NK-92 (cell line): ENCODE measurements around the gene RPH3AL.
"Not testable (repeated sequence)": the region's sequence is repeated elsewhere in the genome, so short reads cannot be mapped to it uniquely, and the experiment has no call there.

Experiments used
- DNase-seq: peaks from one replicate; lab custom pipeline; 2025; ENCODE audit not compliant: unreplicated experiment; lab: John Stamatoyannopoulos, UW

Gene RPH3AL

DNA sequence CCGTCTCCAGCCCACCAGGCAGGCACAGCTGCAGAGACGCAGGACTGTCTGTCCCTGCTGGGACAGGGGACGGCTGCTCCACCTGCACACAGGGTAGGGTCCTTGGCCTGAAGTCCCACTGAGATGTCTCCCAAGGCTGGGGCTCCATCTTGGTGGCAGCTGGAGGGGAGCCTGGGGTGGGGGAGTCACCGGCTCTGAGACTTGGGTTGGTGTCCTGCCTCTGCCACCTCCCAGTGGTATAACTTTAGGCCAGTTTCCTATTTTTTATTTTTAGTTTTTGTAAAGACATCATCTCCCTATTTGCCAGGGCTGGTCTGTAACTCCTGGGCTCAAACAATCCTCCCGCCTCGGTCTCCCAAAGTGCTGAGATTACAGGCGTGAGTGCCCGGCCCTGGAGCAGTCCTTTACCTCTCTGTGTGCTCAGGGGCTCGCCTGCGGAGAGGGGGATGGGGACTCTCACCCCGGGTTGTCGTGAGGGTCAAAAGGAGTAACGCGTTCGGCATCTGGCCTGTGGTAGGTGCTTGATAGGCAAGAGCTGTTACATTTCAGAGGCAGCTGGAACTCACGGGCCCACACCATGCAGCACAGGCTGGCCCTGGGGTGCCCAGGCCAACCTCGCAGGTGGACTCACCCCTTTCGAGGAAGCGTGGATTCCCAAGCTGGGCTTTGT is 124.5 kb downstream of the RPH3AL start:
- no peak for DNase-seq

DNA sequence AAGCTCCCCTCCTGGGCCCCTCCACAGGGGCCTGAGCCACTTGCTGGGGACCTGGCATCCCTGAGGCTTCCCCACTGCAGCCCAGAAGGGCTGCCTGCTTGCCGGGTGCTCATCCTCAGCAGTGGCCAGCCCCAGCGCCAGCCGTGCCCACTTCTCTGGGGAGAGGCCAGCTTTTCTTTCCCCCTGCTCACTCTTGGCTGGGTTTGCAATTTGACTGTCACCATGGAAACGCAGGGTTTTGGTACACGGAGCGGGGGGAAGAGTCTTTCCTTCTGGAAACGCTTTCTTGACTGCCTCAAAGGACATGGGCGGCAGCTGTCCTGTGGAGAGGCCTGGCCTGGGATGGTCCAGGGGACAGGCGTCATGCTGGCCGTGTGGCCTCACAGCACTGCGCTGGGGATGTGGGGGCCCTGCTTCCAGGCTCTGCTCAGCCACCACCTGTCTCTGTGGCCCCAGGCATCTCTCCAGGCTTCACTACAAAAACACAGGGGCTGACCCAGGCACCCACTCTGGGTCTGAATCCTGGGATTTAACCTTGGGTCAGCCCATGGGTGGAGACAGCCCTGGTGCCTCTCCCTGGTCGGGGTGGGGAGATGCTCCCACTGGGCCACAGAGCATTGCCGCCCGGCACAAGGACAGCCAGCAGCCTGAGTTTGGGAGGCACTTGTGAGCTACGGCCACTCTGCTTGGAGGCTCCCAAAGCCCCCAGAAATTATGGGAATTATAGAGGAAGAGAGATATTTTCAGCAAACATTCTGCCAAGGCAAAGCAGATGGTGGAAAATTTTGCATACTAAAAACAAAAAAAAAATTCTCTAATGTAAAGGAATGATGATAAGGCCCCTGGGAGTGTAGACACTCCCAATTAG is 125.3 kb downstream of the RPH3AL start:
- DNase-seq, result no peak

DNA sequence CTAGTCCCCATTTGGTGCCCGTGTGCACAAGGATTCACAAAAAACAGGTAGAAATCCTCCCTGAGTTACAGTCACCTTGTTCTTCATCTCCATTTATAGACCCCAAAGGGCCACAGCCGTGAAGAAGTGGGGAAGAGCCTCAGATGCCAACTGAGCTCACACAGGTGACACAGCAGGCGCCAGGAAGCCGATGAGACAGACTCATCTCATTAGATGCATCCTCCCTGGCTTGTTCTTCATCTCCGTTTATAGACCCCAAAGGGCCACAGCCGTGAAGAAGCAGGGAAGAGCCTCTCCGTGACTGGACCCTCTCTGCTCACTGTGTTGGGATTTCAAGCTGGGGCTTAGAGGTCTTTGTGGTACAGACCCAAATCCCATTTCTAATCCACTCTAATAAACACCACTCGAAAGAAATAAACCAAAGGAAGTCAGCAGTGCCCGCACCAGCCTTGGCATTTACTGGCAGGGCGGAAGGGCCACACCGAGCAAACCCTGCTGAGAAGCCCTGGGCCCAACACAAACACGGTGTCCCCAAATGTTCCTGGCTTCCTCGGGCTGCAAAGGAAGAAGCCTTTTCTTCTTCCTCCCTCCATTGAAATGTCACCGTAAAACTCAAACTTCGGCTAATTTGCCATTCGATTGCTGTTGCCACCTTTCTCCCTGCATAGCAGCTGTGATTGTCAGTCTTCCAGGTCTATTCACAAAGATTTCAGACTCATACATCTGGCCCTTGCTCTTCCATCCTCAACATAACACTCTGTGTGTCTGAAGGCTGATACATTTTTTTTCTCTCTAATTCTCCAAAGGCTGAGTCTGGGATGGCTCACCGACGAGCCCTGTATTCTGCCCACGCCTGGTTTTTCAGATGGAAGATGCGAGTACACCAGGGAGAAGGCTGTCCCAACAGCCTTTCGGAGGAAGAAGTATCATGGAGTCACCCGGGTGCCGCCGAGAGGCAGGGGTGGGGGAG is 126.2 kb downstream of the RPH3AL start:
- DNase-seq, result no peak

DNA sequence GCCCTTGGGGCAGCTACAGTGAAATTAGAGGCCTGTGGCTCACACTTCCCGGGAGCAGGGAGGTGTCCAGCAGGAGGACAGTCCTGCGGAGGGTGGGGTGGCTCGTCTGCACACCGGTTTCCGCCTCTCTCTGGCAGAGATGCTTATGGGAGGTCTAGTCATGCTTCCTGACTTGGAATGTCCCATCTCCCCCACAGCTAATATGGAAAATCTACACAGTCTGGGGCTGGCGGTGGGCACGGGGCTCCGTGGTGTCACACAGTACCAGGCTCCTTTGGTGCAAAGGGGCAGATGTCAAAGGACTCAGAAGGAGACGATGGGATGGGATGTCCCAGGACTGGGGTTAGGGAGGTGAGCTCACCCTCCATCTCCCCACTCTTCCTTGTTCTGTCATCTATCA is 127.1 kb downstream of the RPH3AL start:
- DNase-seq, result no peak

DNA sequence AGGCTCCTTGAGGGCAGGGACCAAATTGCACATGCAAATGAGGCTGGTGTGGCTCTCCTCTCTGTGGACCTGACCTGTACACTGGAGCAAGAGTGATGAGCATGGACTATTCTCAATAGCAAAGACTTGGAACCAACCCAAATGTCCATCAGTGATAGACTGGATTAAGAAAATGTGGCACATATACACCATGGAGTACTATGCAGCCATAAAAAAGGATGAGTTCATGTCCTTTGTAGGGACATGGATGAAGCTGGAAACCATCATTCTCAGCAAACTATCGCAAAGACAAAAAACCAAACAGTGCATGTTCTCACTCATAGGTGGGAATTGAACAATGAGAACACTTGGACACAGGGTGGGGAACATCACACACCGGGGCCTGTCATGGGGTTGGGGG is 128.0 kb downstream of the RPH3AL start:
- not testable (repeated sequence) for DNase-seq

DNA sequence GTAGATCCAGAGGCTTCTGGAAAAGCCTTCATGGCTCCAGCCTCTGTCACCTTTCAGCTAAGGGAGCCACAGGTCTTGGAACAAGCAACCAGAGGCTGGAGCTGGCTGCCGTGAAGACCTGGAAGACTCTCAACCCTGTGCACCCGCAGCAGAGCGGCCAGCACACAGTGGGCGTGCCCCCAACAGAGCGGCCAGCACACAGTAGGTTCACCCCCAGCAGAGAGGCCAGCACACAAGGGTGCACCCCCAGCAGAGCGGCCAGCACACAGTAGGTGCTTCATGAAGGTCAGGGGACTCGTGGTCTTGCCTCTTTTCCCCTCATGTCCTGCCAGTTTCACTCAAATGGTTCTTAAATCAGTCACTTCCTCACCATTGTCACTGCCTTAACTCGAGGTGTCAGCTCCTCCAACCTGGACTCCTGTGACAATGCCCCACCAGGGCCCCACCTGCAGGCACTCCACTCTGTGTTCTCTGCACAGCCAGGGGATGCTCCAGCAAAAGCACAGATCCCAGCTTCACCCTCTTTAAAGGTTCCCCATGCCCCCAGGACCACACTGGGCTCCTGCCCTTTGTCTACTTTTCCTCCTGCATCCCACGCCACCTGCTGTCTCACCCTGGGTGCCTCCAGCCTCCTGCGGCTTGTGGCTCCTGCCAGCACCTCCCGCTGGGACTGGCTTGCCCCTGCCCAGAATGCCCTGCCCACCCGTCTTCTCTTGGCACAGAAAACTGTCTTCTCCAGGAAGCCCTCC is 128.7 kb downstream of the RPH3AL start:
- no peak for DNase-seq

DNA sequence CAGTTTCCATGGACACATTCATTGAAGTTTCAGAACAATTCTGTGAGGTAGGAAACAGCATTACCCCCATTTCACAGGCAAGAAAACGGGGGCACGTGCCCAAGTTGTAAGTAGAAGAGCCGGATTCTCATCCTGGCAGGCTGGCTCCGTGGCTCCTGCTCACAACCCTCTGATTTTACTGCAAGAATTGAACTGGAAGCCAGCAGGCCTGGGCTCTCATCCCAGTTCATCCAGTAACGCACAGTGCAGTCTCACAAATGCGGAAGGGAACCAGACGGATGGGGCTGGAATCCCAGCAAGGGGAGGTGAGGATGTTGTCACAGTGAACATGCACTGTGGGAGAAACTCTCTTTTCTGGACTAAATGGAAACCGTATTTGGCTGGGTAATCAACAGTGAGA is 130.4 kb downstream of the RPH3AL start:
- no peak for DNase-seq

DNA sequence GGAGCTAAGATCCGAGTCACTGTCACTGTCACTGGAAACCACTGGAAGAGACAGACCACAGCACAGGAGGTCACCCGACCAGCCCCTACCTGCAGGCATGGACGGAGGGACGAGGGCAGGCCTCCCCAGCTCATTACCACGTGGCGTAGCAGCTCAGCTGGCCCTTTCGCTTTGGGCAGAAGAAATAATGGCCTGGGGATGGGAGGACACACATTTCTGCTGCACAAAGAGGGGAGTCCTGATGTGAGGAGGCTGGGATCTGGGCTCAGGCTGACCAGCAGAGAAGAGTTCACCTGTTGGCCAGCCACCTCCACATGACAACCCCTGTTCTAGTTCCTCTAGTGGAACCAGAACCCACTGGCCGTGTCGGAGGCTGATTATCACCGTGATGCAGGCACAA is 132.9 kb downstream of the RPH3AL start:
- DNase-seq, result no peak

DNA sequence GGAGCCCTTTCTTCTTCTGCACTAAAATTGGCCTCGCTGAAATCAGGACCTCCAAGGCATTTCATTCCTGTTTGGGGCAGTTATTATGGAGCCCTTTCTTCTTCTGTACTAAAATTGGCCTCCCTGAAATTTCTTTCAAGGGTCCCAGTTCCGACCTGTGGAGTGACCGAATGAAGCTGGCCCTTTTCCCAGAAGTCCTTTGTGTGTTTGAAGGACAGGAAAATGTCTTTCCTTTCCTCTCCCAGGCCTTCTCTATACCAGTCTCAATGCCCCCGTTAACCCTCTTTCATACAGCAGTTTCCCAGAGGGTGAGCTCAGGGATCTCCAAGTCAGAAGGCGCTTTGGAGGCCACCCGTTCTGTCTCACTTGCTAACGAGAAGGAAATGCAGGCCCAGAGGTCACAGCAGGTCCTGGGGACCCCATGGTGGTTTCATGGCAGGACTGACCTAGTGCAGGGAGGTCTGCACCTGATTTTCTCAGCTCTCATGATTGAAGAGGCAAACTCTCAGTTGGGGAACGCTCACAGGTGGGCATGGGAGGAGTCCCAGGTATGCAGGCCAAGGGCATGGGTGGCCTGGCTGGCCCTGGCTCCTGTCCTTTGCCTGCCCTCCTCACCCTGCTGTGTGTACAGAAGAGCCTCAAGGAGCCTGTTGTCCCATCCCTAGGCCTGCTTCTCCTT is 134.0 kb downstream of the RPH3AL start:
- no peak for DNase-seq

DNA sequence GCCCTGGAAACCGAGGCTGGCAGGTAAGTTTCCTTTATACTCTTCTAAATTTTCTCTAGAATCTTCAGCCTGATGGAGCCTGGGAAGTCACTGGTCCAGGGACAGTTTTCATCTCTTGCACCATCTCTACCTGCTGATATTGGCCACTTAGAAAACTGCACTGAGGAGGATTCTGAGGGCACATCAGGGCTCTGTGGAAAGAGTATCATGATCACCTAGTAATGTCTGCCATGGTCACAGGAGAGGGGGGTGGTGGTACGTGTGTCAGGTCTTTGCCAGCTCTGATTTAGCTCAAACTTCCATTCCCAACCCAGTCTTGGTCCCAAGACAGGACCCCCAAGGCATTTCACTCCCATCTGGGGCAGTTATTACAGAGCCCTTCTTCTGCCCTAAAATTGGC is 136.0 kb downstream of the RPH3AL start:
- DNase-seq, result no peak

DNA sequence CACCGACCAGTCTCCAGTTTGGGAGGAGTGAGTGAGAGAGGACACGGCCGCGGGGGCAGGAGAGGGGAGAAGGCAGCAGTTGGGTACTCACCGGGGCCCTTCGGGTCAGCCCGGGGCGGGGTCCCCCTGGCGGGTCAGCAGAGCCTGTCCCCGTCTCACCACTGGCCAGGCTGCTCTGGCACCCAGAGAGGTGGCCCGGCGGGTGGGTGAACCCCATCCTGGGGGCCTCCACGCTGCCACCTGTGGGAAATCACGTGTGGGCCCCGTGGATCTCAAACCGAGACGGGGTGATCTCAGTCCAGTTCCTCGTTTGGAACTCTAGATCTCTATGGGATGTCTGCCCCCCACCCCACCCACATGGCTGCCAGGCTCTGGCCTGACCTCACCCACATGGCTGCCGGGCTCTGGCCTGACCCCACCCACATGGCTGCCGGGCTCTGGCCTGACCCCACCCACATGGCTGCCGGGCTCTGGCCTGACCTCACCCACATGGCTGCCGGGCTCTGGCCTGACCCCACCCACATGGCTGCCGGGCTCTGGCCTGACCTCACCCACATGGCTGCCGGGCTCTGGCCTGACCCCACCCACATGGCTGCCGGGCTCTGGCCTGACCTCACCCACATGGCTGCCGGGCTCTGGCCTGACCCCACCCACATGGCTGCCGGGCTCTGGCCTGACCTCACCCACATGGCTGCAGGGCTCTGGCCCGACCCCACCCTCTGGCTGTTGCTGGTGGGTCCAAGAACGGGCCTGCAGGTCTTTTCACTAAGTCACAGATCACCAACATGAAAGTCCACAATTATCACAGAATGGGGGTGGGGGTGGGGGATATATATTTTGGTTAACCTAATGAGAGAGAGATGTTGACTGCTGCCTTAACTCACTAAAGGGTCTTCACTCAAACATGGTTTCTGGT is 136.8 kb downstream of the RPH3AL start:
- not testable (repeated sequence) for DNase-seq

DNA sequence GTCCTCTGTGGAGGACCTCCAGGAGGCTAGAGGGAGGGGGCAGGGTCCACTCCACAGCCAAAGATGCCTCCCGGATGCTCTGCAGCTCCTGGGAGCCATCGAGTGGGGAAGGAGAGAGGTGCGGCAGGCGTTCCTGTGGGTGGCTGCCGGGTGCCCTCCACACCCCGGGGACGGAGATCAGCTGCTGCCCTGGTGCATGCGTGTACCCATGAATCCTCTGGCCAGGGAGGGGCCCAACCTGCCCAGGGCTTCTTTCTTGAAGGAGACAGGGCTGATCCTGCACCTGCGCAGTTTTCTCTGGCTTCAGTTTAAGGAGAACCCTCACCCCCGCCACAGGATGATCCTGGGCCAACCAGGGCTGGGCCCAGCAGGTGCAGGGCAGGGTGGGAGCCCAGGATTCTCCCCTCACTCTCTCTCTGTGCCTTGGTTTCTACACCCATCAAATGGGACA is 137.7 kb downstream of the RPH3AL start:
- no peak for DNase-seq

DNA sequence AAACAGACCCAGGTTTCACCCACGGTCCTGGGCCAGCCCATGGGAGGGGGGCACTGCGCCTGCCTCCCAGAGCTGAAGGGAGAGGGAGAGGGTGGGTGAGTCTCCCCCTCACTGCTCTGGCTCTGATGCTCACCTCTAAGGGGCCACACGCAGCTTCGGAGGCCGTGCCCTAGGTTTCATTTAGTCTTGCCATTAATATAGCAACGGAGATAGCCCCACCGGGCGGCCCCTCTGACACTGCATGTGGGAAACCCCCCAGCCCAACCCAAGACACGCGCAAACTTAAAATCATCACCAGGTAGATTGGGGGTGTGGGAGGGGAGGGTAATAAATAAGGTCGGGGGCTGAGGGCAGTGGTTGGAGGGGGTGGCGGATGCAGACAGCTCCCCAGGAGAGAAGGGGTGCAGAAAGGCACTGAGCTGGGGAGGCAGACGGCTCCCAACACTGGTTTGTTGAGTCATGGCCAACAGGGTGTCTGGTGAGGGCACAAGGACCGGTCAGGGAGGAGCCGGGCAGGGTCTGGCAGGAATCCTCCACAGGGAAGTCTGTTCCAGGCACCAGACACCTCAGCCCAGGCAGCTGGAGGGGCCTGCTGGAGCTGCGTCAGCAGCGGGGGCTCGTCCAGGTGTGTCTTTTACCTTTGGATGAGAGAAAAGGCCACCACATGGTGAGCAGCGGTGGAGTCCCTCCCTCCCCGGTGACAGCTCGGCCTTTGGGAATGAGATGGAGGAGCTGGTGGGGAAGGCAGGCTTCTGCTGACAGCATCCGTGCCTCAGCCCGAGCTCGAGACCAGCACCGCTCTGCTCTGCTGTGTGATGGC is 139.1 kb downstream of the RPH3AL start:
- no peak for DNase-seq

DNA sequence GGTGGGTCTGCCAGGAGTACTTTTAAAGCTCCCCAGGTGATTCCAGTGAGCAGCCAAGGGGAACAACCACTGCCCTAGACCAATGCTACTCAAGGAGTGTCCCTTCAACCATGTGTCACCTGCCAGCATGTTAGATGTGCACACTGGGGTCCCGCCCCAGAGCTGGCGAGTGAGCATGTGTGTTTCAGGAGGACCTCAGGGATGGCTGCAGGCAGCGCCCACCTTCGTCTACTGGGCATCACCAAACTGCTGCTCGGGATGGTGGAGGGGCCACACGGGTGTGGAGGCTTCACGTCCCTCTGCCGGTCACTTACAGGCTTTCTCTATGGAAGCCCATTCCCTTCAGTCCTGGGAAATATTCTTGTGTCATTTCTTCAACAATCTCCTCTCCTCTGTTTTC is 142.2 kb downstream of the RPH3AL start:
- no peak for DNase-seq

DNA sequence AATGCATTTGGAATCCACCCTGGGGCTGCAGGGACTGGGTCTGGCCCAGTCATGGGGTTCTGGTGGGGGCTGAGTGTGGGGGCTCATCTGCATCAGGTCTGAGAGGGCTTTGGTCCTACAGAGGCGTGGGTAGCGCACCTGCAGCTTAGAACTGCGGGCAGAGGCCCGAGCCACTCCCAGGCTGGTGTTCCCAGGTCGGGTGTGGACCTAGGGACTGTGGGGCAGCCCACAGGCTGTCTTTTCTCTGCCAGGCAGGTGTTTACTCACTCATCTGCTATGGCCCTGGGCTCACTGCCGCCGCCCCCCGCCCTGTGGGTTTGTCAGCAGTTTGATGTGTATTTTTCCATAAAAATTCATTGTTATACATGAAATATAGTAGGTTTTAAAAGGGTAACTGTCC is 144.2 kb downstream of the RPH3AL start:
- no peak for DNase-seq

DNA sequence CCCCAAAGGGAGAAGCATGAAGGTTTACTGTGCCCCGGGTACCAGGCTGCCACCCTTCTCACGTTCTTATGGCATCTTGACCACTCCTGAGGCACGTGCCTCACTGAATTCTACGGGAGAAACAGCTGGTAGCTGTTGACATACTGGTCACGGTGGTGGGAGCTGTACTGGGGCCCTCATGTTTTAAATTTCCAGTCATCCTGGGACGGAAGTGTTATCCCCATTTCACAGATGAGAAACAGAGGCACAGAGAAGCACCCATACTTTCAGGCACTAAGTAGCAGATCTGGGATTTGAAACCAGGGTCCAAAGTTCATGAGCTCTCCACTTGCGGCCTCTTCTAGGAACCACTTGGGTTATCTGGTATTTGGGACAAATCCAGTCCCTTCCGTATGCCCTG is 144.8 kb downstream of the RPH3AL start:
- DNase-seq, result no peak

DNA sequence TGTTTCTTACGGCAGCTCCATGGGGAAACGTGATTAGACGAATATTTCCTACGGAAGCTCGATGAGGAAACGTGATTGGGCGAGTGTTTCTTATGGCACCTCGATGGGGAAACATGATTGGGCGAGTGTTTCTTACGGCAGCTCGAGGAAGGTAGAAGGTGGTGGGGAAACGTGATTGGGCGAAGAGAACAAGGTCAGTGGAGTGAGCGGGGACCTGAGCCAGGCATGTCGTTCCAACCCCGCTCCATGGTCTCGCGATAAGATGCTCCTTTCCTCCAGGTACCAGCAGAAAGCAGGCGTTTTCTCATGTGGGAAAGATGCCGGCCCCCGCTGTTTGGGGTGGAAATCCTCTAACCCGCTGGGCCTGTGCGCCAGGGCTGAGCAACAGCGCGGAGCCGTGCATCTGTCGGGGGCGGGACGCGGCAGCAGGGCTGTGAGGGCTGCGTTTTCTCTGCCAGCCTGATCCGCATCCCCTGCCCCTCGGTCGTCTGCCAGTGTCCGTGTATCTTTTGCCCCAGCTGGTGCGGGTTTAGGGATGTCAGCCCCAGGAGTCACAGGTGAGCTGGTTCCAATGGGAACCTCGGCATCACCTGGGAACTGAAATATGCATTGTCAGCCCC is 145.6 kb downstream of the RPH3AL start:
- no peak for DNase-seq

DNA sequence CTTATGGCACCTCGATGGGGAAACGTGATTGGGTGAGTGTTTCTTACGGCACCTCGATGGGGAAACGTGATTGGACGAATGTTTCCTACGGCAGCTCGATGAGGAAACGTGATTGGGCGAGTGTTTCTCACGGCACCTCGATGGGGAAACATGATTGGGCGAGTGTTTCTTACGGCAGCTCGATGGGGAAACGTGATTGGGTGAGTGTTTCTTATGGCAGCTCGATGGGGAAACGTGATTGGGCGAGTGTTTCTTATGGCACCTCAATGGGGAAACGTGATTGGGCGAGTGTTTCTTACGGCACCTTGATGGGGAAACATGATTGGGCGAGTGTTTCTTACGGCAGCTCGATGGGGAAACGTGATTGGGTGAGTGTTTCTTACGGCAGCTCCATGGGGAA is 146.1 kb downstream of the RPH3AL start:
- not testable (repeated sequence) for DNase-seq
